Fibroblast of peridontal ligament (primary cell): Measurements from ENCODE around the gene SELENOS.

Experiments
- DNase-seq: peaks from one replicate; pipeline ENCODE4 v3.0.0-alpha.2; 2010; ENCODE audit errors: extremely low read depth

SELENOS gene

DNA sequence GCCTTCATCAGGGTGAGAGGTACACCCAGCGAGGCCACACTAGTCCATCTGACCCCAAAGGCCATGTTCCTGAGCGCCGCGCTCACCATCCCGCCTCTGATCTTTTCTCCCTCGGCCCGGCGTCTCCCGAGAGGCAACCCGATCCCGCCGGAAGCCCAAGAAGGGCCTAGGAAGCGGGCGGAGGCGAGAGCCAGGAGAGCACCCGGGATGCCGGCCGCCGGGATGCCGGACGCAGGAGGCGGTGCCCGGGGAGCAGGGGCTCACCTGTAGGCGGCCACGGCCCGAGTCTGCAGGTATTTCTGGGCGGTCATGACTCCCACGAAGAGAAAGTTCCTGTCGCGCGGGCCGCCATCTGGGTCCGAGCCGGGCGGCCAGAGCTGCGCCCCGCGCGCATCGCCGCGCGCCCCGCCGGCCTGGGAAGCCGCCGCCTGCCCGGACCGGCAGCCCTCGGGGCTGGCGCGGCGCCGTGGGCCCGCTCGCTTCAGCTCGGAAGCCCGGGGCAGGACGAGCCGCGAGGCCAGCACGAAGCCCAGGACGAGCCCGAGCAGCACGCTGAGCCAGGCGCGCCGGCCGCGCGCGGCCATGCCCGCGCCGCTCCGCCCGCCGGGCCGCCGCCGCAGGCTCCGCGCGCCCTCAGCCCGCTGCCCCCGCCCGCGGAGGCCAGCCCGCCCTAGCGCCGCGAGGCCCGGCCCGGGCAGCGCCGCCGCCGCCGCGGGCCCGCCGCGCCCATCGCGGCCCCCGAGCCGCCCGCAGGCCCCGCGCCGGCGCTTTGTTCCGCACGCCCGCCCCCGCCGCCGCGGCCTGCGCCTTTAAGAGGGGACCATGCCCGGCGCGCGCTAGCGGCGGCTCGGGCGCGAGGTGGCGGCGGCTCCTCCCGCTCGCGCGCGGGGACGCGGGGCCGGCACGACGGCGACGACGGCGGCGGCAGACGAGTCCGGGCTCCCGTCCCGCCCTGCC, 26.1 kb downstream of the SELENOS start:
- DNase-seq: no peak

DNA sequence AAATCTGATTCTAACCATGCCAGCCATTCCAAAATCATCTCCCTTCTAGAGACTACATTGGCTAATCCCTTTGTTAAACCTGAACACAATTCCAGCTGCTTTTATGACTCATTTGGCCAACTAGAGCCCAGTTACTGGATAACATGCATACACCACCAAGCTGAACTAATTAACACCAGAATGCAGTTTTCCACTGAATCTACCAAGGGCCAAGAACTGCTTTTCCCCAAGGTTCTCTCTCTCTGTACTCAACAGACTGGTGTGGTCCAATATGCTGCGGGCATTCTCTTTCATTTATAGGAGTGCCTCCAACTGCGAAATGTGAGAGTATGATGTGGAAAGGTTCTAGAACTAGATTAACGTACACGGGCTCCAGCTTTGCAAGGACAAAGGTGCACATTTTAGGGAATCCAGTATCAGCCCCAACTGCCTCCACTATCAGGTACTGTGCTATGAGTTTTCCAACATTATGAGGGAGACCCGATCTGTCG, 26.9 kb downstream of the SELENOS start:
- peak; percentile 98 for DNase-seq

DNA sequence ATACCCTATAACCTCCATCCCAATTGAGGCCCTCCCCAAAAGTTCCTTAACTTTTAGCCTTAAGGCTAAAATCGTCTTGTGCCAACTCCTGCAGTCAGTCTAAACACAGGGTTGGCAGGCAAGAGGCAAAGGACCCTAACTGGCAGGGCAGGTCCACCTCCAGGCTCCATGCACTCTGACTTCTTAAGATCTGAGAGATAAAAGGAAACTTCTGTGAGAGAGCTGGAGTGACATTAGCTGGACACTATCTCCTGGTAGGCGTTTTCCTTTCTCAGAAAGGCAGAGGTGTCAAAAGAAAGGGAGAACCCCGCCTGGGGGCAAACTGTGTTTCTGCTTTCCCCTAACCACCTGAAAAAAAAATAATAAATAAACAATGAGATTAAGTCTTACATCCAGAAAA, 29.0 kb downstream of the SELENOS start:
- no peak for DNase-seq

DNA sequence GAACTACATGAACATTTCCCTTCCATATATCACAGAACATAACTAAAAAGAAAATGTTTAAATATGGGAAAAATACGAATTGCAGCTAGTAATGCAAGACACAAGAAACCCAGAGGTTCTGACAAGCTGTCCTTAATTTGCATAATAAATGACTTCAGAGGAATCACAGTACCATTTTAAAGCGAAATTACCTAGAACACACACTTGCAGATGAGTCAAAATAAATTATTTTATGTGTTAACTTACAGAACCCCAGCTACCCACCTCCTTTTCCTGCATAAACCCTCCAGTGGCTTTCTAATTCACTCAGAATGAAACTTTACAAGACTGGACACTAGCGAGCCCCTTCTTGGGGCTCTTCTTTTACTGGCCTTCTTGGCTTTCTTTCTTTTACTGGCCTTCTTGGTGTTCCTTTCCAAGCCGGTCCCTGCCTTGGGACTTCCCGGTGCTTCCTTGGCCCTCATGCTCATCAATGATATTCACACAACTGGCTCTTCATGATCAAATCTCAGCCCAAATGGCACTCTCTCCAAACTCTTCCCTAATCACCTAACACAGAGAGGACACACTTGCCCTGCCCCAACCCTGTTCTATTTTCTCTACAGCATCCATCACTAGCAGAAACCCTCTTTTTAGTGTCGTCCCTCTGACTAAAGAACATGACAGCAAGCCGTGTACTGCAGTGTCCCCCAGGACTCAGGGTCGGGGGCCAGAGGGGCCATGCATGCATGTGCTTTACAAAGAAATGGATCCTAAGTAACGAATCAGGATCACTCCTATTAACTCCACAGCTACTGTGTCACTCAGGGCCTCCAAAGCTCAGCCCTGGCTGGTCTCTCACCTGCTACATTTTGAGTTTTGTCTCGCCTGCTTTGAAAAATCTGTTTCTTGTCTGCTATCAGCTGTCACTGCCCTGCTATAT, 30.2 kb downstream of the SELENOS start:
- DNase-seq: no peak

DNA sequence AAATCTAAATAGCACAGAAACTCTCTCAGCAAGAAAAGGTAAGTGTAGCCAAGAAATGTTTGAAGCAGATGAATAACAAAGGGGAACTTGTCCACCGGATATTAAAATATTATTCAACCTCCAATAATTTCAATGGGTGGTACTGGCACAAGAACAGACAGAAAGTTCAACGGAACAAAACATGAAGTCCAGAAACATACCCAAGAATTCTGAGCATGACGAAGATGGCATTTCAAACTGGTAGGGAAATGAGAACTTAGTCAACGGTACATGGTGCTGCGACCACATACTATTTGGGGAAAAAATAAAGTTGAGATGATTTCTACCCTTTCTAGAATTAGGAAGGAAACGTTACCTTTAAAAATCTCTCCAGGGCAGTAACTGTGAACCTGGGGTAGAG, 30.9 kb downstream of the SELENOS start:
- DNase-seq: no peak

- no peak for DNase-seq
These were observed 32.2 kb downstream of the SELENOS start for GRCh38 chr15:101244889-101245668.

- peak; percentile 67 for DNase-seq
These were observed 33.1 kb downstream of the SELENOS start for GRCh38 chr15:101244036-101244781.

DNA sequence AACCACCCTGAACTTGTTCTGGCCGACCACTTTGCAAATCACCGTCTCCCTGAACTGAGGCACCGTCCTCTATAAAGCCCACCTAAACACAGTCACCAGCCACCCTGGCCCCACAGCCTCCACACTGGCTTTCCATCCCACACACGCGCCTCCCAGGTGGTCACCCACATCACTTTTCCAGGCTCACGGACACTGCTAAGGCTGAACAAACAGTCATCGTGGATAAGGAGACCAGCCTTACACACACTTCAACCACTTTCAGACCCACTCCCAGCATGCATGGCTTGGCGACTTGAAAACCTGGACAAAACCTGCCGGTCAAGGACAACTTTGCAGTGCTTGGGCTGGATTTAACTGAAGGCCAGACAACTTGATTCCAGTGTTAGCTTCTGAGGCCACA, 33.9 kb downstream of the SELENOS start:
- DNase-seq: no peak

DNA sequence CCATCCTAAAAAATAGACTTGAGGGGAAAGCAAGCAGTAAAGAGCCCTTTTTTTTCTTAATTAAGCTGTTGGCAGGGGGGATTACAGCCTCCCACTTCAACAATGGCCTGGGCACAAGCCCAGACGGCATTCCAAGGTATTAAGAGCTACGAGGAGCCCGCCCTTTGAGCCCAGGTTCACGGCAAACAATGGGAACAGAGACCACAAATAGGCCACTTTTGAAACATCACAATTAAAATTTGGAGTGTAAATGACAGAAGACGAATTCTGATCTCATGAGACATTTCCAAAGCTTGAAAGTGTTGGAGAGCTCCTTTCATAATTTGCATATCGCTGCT, 34.3 kb downstream of the SELENOS start:
- DNase-seq: no peak

DNA sequence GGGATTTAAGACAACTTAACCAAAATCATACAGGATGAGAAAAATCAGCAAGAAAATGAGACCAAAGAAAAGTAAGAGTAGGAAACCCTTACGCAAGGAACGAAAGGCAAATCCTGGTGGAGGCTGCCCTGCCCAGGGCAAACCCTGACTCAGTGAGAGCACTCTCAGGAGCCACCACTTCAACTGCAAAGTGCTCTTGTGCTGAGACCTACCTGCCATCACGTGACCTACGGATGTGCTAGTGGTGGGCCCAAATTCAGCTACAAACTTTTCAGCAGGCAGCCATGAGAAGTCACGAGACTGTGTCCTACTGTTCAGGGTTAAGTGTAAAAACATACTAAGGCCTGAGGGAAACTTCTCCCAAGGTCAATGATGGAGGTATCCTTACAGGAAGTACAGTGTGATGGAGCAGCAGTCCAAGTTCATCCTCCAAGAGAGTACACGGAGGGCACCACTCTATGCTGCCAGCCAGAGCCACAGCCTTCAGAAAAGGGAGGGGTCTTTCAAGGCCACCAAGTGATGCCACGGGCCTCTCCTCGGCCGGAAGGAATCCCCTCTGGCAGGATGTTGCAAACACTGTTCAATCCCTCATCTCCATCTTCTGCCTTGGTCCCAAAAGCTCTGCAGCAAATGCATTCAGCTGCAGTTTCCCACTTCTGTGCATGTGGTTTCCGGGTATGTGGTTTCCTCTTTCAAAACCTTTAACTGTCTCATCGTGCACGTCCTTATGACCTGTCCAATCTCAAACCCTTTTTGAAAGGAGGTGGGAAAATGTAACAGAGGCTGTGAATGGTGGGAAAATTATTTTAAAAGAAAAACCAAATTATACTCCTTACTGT, 34.9 kb downstream of the SELENOS start:
- DNase-seq: peak; percentile 74

GRCh38 chr15:101240358-101240757, 36.9 kb downstream of the SELENOS start:
- DNase-seq: peak; percentile 50

- no peak for DNase-seq
These were observed 37.6 kb downstream of the SELENOS start for GRCh38 chr15:101239724-101240136.

- no peak for DNase-seq
These were observed 40.0 kb downstream of the SELENOS start for GRCh38 chr15:101237251-101237650.

GRCh38 chr15:101233651-101234280, 43.5 kb downstream of the SELENOS start:
- DNase-seq: no peak

DNA sequence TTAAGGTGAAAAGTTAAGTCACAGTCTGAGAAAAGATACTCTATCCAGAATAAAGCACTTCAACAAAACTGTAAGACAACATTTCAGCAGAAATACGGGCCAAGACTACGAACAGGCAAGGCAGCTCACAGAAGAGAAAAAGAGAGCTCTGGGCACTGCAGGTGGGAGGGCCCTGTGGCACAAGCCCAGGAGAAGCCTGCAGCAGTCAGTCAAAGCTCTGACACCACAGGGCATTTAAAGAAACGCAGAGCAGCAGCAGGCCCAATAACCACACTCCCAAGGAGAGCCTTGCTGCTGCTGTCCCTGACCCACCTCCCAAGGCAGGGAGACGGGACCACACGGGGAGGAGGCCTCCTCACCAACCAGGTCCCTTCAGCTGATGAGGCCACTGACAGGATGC, 44.6 kb downstream of the SELENOS start:
- DNase-seq: no peak

DNA sequence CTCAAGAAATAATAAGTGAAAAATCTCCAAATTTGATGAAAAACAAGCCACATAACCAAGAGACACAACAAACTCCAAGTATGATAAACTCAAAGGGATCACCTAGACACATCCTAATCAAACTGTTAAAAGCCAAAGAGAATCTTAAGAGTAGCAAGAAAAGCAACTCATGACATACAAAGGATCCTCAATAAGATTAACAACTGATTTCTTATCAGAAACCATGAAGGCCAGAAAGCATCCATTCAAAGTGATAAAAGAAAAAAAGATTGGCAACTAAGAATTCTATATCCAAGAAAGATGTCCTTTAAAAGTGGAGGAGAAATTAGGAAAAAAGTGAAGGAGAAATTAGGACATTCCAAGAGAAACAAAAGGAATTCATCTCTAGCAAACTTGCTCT, 49.0 kb downstream of the SELENOS start:
- no peak for DNase-seq

DNA sequence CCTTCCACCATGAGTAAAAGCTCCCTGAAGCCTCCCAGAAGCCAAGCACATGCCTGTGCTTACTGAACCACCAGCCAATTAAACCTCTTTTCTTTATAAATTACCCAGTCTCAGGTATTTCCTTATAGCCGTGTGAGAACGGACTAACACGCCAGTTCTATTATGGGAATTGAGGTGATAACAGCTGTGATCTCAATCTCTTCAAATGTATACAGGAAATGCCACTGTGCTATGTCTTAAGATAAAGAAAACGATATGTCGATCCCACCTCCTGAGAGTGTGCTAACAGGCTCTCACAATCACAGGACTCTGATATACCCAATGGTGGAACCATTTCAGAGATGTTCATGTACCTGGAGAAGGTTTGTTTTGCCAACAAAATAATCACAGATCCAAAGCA, 51.6 kb downstream of the SELENOS start:
- no peak for DNase-seq
